ENCODE measurements around the gene PFKL. TPM values are rescaled to one million over a fixed set of nuclear protein-coding genes. Genes with fewer than 3 reads are reported as not detected.

PFKL gene
- total RNA-seq, 4 donors from 2014 or later, result 185 to 288 (median 249) TPM

GRCh38 chr21:44364151-44365053 lies 64.5 kb downstream of the PFKL start:
- no peak for DNase-seq
- H3K27me3 ChIP-seq, result peaks cover 15% of the 10 kb centered on the region
- H3K9me3 ChIP-seq, result peaks cover 0 to 5% of the 10 kb centered on the region in 2 donors
- WGBS, 2 donors (ENCODE audit: low coverage in 1 of 2), result 85% methylated on average over 22 of the region's 22 CpGs; no CpG with 5 or more reads in 1 of the 2 donors
- intact Hi-C loops (cut with DNase I; ENCODE audit: low total_unique reads) (no loop called here), in situ Hi-C loops (cut with MboI; ENCODE audit: low pct_ligation_motif_present in 1 of 4, low pct_unique_long_range_greater_than_20kb in 1 of 4, low sequenced_read_pairs in 3 of 4) (loop anchor here in 1 of 4 donors (25.0 kb wide), 1 partner anchor 102 kb away; the partner anchor contains the start of gene DNMT3L)
- H3K4me3 ChIP-seq, result no peak overlapping the region
- no peaks in the 10 kb centered on the region for H3K4me1 ChIP-seq
- no peaks in the 10 kb centered on the region for H3K36me3 ChIP-seq
- no peak for TF ChIP-seq POLR2AphosphoS5 (IDR thresholded peaks at IDR 0.05)
- TF ChIP-seq EP300 (IDR thresholded peaks at IDR 0.05; ENCODE audit: low read depth), result no peak
- no peak for TF ChIP-seq POLR2A (IDR thresholded peaks at IDR 0.05)
- TF ChIP-seq, protein P1, sequence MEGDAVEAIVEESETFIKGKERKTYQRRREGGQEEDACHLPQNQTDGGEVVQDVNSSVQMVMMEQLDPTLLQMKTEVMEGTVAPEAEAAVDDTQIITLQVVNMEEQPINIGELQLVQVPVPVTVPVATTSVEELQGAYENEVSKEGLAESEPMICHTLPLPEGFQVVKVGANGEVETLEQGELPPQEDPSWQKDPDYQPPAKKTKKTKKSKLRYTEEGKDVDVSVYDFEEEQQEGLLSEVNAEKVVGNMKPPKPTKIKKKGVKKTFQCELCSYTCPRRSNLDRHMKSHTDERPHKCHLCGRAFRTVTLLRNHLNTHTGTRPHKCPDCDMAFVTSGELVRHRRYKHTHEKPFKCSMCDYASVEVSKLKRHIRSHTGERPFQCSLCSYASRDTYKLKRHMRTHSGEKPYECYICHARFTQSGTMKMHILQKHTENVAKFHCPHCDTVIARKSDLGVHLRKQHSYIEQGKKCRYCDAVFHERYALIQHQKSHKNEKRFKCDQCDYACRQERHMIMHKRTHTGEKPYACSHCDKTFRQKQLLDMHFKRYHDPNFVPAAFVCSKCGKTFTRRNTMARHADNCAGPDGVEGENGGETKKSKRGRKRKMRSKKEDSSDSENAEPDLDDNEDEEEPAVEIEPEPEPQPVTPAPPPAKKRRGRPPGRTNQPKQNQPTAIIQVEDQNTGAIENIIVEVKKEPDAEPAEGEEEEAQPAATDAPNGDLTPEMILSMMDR (IDR thresholded peaks at IDR 0.05), result no peak
- H3K27ac ChIP-seq, result no peak overlapping the region

DNA sequence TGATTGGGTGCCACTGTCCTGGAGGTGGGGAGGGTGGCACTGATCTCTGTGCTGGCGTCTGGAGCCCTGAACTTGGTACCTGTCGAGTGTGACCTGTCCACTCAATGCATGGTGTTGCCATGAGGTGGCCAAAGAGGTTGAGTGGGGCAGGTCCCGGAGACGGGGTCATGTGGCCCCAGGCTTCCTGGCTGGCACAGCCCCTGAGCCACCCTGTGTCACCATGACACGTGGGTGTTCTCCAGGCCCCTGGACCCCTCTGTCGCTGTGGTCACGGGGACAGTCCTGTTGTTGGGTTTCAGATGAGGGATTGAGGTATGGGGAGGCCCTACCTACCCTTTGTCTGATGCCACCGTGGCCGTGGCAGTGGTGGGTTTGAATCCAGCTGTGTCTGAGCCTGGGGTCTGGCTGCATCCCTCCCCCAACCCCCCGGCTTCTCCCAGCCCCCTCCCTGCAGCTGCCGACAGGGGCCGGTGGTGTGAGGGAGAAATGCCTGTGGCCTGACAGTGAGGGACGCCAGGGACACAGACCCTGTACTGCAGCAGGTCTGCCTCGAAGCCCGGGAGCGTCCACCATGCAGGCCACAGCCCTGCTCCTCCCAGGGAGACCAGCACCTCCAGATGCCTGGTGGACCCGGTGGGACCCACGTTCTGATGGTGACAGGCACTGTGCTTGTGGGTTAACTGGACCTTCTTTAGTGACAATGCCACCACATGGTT lies 65.6 kb downstream of the PFKL start:
- Histone ChIP-seq H3K36me3 (no peaks in the 10 kb centered on the region), H3K27ac (no peak overlapping the region), H3K4me1 (peaks cover 3 to 6% (median 4%) of the 10 kb centered on the region in 4 donors), H3K4me3 (no peak overlapping the region), H3K9me3 (peaks cover 0 to 5% of the 10 kb centered on the region in 2 donors), H3K27me3 (peaks cover 21% of the 10 kb centered on the region)
- intact Hi-C loops (cut with DNase I; ENCODE audit: low total_unique reads) (no loop called here), in situ Hi-C loops (cut with MboI; ENCODE audit: low pct_ligation_motif_present in 1 of 4, low pct_unique_long_range_greater_than_20kb in 1 of 4, low sequenced_read_pairs in 3 of 4) (loop anchor here in 1 of 4 donors (25.0 kb wide), 1 partner anchor 103 kb away; the partner anchor contains the start of gene DNMT3L)
- 94% methylated on average over 18 of the region's 18 CpGs; no CpG with 5 or more reads in 1 of the 2 donors for WGBS, 2 donors (ENCODE audit: low coverage in 1 of 2)
- TF ChIP-seq POLR2A (IDR thresholded peaks at IDR 0.05) (no peak), EP300 (IDR thresholded peaks at IDR 0.05; ENCODE audit: low read depth) (no peak), POLR2AphosphoS5 (IDR thresholded peaks at IDR 0.05) (no peak)
- TF ChIP-seq, protein P1 (IDR thresholded peaks at IDR 0.05), result no peak
- DNase-seq, result no peak

- Histone ChIP-seq H3K4me3 (no peak overlapping the region), H3K36me3 (no peaks in the 10 kb centered on the region), H3K27ac (no peak overlapping the region), H3K9me3 (peaks cover 0 to 5% of the 10 kb centered on the region in 2 donors), H3K4me1 (peaks cover 3 to 6% (median 4%) of the 10 kb centered on the region in 4 donors), H3K27me3 (peaks cover 28% of the 10 kb centered on the region)
- TF ChIP-seq POLR2A (IDR thresholded peaks at IDR 0.05) (no peak), POLR2AphosphoS5 (IDR thresholded peaks at IDR 0.05) (no peak), EP300 (IDR thresholded peaks at IDR 0.05; ENCODE audit: low read depth) (no peak)
- TF ChIP-seq, protein P1 (IDR thresholded peaks at IDR 0.05), result no peak
- no peak for DNase-seq
- in situ Hi-C loops (cut with MboI; ENCODE audit: low pct_ligation_motif_present in 1 of 4, low pct_unique_long_range_greater_than_20kb in 1 of 4, low sequenced_read_pairs in 3 of 4) (loop anchor here in 1 of 4 donors (25.0 kb wide), 1 partner anchor 104 kb away; the partner anchor contains the start of gene DNMT3L), intact Hi-C loops (cut with DNase I; ENCODE audit: low total_unique reads) (no loop called here)
- 91% methylated on average over 22 of the region's 22 CpGs; no CpG with 5 or more reads in 1 of the 2 donors for WGBS, 2 donors (ENCODE audit: low coverage in 1 of 2)
Measured at GRCh38 chr21:44365967-44366585, 66.2 kb downstream of the PFKL start.
